Measurements from ENCODE around the gene MVB12A. TPM values are rescaled to one million over a fixed set of nuclear protein-coding genes. Genes with fewer than 3 reads are reported as not detected.

The MVB12A gene
- total RNA-seq, 2 experiments from 2014 or later = 27.6 to 32.6 TPM

Other genes starting within 250 kb of the MVB12A start
- 10 to 100 TPM; 22.6 to 24.5 TPM for gene USE1, start 204.7 kb upstream of the MVB12A start, total RNA-seq
- 10 to 100 TPM; 10.9 to 11.7 TPM for gene OCEL1, start 193.8 kb upstream of the MVB12A start, total RNA-seq
- gene NR2F6, start 174.1 kb upstream of the MVB12A start, total RNA-seq = 1 to 10 TPM; 7.4 to 7.9 TPM
- gene USHBP1, start 155.3 kb upstream of the MVB12A start, total RNA-seq = under 1 TPM in 1 of 2 experiments, not detected in 1; 0.11 TPM
- gene BABAM1, start 152.6 kb upstream of the MVB12A start, total RNA-seq = 100 to 1,000 TPM; 109 to 132 TPM
- gene ANKLE1, start 138.1 kb upstream of the MVB12A start, total RNA-seq = 1 to 10 TPM; 2.9 to 3.1 TPM
- gene ABHD8, start 116.6 kb upstream of the MVB12A start, total RNA-seq = 1 to 10 TPM; 6.1 to 8.0 TPM
- 10 to 100 TPM; 72.0 to 88.6 TPM for gene MRPL34, start 114.2 kb upstream of the MVB12A start, total RNA-seq
- gene DDA1, start 110.5 kb upstream of the MVB12A start, total RNA-seq = 10 to 100 TPM; 26.2 to 39.6 TPM
- gene ANO8, start 85.2 kb upstream of the MVB12A start, total RNA-seq = 1 to 10 TPM; 4.2 to 4.8 TPM
- gene GTPBP3, start 82.5 kb upstream of the MVB12A start, total RNA-seq = 10 to 100 TPM; 37.3 to 39.8 TPM
- not detected for gene PLVAP, start 42.7 kb upstream of the MVB12A start, total RNA-seq
- 1 to 10 TPM in 1 of 2 experiments, under 1 TPM in 1; 0.97 to 1.6 TPM for gene CCDC194, start 25.9 kb upstream of the MVB12A start, total RNA-seq
- gene BST2, start 14.4 kb upstream of the MVB12A start, total RNA-seq = 10 to 100 TPM; 62.0 to 70.7 TPM
- gene TMEM221, start 28.6 kb downstream of the MVB12A start, total RNA-seq = not detected
- gene NXNL1, start 40.9 kb downstream of the MVB12A start, total RNA-seq = not detected
- gene SLC27A1, start 50.5 kb downstream of the MVB12A start, total RNA-seq = 1 to 10 TPM; 2.2 to 2.7 TPM
- 10 to 100 TPM; 53.1 to 55.5 TPM for gene PGLS, start 91.6 kb downstream of the MVB12A start, total RNA-seq
- 10 to 100 TPM; 51.2 to 64.3 TPM for gene COLGALT1, start 135.6 kb downstream of the MVB12A start, total RNA-seq

Data from activated CD4-positive, alpha-beta T cell treated with anti-CD3 and anti-CD28 coated beads for 36 hours (primary cell).